Activated naive CD8-positive, alpha-beta T cell treated with anti-CD3 and anti-CD28 coated beads, Interleukin-2, amount 50 U/mL, for 16 hours (primary cell): ENCODE measurements around the gene GPR137.

ENCODE experiments used
- DNase-seq: peaks from one replicate; pipeline ENCODE4 v3.0.0-alpha.2; 2020; ENCODE audit warnings: low read depth, low spot score

Gene GPR137

DNA sequence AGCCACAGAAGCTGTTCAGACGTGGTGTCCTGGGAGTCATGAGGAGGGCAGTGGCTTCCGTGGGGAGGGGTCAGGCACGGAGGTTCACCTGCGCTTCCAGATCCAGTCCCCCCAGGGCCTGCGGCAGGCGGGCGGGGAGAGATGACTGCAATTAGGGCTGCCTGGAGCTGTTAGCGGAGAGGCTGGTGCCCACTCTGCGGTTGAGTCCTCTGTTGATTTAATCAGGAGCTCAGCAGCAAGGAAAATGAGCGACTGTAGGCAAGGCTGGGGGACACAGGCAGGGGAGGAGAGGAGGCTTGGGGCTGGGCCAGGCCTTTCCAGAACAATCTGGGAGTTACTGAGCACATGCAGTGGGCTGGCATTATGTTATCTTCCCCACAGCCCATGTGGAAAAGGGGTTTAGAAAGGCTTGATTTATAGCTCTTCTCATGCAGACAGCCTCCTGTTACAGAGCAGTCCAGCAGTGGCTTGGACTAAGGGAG lies 21.2 kb upstream of the GPR137 start:
- no peak for DNase-seq

DNA sequence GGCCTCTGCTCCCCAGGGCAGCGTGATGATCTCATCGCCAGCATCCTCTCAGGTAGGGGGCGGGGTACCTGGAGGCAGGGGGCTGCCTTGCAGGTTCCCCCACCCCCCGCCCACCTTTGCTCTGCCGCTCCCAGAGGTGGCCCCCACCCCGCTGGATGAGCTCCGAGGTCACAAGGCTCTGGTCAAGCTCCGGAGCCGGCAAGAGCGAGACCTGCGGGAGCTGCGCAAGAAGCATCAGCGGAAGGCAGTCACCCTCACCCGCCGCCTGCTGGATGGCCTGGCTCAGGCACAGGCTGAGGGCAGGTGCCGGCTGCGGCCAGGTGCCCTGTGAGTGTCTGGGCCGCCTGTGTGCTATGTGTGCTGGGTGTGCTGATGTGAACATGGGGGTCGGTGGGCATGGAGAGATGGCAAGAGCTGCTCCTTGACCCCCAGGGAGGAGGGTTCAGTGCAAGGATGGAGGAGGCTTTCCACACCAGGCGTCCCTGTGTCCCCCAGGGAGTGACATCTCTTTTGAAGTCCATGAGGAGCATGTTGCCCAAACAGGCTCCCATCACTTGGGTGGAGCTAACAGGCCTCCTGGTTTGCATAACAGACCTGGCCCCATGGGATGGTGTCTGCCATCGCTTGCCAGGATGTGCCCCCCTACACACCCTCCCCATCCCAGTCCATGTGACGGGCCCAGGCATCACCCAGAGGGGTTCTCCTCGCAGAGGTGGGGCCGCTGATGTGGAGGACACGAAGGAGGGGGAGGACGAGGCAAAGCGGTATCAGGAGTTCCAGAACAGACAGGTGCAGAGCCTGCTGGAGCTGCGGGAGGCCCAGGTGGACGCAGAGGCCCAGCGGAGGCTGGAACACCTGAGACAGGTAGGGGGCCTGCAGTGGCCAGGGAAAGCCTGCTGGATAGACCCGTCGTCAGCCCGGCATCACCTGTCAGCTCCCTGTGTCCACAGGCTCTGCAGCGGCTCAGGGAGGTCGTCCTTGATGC lies 20.2 kb upstream of the GPR137 start:
- no peak for DNase-seq

DNA sequence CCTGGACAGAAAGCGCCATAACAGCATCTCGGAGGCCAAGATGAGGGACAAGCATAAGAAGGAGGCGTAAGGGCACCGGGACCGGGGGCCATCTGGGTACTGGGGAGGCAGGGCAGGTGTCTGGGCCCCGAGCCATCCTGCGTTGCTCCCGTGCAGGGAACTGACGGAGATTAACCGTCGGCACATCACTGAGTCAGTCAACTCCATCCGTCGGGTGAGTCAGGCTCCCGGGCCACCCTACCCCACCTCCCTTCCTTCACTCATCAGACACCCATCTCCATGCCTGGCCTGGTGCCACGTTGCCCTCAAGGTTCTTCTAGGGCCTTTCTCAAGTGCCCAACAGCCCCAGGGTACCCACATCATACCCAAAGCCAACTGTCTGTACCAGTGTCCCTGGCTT lies 19.3 kb upstream of the GPR137 start:
- no peak for DNase-seq

DNA sequence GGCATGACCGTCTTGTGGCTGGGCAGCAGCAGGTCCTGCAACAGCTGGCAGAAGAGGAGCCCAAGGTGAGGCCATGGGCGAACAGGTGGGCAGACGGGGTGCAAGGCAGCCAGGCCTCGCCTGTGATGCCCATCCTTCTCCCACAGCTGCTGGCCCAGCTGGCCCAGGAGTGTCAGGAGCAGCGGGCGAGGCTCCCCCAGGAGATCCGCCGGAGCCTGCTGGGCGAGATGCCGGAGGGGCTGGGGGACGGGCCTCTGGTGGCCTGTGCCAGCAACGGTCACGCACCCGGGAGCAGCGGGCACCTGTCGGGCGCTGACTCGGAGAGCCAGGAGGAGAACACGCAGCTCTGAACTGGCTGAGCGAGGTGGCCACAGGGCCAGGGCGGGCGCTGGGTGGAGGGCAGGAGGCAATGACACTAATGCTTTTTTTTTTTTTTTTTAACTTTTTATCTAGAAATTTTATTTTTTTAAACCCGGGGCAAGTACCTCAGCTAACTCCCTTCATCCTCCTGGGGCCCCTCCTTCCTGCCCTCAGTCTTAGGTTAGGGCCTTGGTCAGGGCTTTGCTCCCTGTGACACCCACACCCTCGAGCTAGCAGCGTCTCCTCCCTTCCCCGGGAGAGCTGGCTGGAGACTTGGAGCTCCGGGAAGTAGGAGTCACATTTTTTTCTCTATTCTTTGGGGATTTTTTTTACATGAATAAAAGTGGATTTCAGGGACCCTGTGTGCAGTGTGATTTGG lies 18.3 kb upstream of the GPR137 start:
- DNase-seq = no peak

GRCh38 chr11:64268025-64268892 lies 17.4 kb upstream of the GPR137 start:
- no peak for DNase-seq

DNA sequence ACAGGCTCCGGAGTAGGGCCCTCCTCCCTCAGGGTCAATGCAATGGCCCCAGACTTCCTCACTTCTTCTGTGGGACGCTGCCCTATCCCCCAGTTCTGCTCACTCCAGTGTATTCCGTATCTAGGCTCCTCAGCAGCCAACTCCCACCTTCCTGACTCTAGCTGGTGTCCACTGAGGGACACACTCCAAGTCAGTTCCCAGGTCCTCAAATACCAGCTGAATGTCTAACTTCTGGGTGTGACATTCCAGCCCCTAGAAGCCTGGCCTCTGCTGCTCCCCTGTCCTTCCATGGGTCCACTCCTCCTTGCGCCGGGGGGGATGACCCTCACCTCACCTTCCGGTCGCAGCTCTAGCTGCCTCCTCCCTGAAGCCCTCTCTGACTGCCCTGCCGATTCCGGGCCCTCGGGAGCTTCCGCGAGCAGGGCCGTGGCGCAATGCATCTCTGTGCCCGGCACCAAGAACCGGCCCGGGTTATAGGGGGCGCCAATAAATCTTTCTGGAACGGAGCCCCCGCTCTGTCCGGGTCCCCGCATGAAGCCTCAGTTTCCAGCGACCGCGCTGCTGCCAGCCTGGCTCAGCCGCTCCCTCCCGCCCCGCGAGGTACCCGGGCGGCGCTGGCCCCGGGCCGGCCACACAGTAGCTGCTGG lies 16.6 kb upstream of the GPR137 start:
- DNase-seq = no peak

GRCh38 chr11:64269540-64270220 lies 16.0 kb upstream of the GPR137 start:
- peak; percentile 95 for DNase-seq

- DNase-seq = no peak
Observed at GRCh38 chr11:64275031-64275800, 10.4 kb upstream of the GPR137 start.

DNA sequence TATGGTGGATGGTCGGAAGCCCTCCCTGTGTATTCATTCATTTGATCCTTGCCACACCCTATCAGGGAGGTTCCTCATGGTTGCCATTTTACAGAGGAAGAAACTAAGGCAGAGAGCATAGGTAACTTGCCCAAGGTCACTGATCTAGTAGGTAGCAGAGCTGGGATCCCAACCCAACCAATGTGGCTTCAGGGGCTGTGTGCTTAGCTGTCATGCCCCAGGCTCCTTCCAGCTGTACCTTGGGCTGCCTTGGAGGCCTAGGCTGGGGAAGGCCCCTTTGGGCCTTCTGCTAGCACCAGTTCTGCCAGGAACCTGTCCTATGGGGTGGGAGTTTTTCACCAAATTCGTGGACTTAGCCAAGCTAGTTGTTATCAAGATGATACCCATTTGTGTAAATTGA lies 9.8 kb upstream of the GPR137 start:
- no peak for DNase-seq

- no peak for DNase-seq
Observed at GRCh38 chr11:64276653-64277431, 8.8 kb upstream of the GPR137 start.

- DNase-seq = no peak
Observed at GRCh38 chr11:64278576-64279190, 7.0 kb upstream of the GPR137 start.

DNA sequence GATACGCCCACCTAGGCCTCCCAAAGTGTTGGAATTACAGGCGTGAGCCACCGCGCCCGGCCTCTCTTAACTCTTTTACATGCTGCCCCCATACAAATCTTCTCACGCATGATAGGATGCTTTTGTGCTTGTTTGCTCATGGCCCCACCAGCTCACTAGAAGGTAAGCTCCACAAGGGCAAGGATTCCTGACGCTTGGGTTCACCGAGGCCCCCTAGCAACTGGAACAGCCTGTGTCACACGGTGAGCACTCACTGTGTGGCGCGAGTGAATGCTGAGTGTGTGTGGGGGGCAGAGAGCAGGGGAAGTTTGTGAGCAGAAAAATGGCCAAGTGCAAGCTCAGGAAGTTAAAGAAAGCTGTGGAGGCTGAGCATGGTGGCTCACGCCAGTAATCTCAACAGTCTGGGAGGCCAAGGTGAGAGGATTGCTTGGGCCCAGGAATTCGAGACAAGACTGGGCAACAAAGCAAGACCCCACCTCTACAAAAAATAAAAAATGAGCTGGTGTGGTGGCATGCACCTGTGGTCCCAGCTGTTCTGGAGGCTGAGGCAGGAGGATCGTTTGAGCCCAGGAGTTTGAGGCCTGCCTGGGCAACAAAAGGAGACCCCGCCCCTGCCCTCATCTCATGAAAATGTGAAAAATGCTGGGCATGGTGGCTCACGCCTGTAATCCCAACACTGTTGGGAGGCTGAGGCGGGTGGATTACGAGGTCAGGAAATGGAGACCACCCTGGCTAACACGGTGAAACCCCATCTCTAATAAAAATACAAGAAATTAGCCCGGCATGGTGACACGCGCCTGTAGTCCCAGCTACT lies 3.5 kb upstream of the GPR137 start:
- DNase-seq = no peak

DNA sequence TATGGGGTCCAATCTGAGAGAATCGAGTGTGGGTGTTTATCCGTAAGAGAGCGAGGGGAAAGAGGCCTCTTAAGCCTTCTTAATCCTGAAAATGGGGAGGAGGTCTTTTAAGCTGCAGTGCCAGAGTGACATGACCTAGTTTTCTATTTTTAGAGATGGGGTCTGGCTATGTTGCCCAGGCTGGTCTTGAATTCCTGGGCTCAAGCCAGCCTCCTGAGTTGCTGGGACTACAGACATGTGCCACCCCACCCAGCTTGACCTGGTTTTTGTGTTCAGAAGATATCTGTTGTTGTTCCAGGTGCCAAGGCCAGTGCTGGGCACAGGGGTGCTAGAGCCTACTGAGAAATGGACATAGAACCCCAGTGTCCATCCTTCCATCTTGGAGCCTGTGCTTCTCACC lies 2.6 kb upstream of the GPR137 start:
- no peak for DNase-seq

DNA sequence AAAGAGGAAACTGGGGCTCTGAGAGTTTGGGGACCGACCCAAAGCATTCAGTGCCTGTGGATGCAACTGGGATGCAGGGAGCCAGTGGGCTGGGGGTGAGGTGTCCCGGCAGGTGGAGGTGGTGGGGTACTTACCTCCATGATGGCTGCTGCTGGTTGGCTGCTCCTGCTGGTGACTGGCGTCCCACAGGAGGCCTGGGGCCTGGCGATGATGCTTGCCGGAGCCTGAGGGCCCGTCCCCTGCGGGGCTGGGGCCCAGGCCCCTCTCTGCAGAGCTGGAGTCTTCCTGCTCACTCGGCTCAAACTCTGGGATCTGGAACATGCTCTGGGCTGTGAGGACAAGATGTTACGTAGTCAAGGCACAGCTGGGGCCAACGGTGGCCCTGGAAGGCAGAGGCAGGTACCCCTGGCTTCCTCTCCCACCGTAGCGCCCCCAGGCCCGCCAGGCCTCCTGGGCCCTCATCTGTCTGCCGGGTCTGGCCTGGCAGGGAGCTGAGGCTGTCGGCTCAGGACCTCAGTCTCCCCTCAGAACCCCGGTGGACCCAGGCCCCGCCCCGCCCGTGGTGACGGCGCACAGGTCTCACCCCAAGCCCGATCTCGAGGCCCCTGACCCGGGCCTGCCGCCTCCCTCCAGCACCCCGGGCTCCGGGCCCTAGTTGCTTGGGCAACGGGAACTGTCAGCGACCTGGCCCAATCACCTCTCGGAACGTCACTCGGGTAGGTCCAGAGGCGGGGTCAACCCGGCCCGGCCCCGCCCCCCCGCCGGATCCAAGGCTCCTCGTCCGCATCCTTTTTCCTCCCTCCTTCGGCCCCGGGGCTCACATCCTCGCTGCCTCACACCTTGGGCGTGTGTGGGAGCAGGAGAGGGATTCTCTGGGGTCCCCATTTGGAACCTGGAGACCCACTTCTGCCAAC lies 1.3 kb upstream of the GPR137 start, which contains the start of gene BAD:
BAD (minus strand) TSS at position 618 of the 914 bp plus-strand sequence; CDS start at position 321, 297 bp downstream.
- peak; percentile 79 for DNase-seq

GRCh38 chr11:64285885-64286800 lies 495 bp downstream of the GPR137 start:
- no peak for DNase-seq
